GM23338 (cell line): Measurements from ENCODE around the gene MEGF6. TPM values are rescaled to one million over a fixed set of nuclear protein-coding genes. Genes with fewer than 3 reads are reported as not detected.

Experiments used
- ATAC-seq: fragments of 200-7000 bp; cut with Tn5 transposase; 3 replicates; pipeline ENCODE4 v1.9.1; 2020
- DNase-seq: peaks from one replicate; pipeline ENCODE4 v3.0.0-alpha.2; 2015; ENCODE audit warnings: low spot score
- H2AFZ ChIP-seq: fragments of 200-600 bp; sonication (generic); 2 replicates; pipeline ENCODE4 v1.8.0; 2016; ENCODE audit warnings: antibody characterized with exemption, mild to moderate bottlenecking, moderate library complexity
- H3F3A ChIP-seq: fragments of 200-600 bp; sonication (generic); replicated peaks from 2 replicates; pipeline ENCODE4 v1.8.0; 2017; ENCODE audit warnings: antibody characterized with exemption, mixed run types, low read depth
- H3K27ac ChIP-seq: fragments of 200-600 bp; sonication (generic); 2 replicates; pipeline ENCODE4 v1.6.1; 2016; ENCODE audit warnings: low read depth
- H3K27me3 ChIP-seq: fragments of 200-600 bp; sonication (generic); 2 replicates; pipeline ENCODE4 v1.8.0; 2016; ENCODE audit warnings: mild to moderate bottlenecking, mixed run types, moderate library complexity; ENCODE audit not compliant: insufficient read depth
- H3K36me3 ChIP-seq: fragments of 200-600 bp; sonication (generic); 2 replicates; pipeline ENCODE4 v1.8.0; 2016; ENCODE audit warnings: mild to moderate bottlenecking; ENCODE audit not compliant: insufficient read depth
- H3K4me1 ChIP-seq: fragments of 200-600 bp; sonication (generic); 2 replicates; pipeline ENCODE4 v1.8.0; 2016; ENCODE audit warnings: mild to moderate bottlenecking, moderate library complexity; ENCODE audit not compliant: insufficient read depth
- H3K4me2 ChIP-seq: fragments of 200-600 bp; sonication (generic); 2 replicates; pipeline ENCODE4 v1.7.1; 2017; ENCODE audit warnings: mixed run types
- H3K4me3 ChIP-seq: fragments of 200-600 bp; sonication (generic); 2 replicates; pipeline ENCODE4 v1.6.1; 2016; ENCODE audit warnings: mixed run types
- H3K79me2 ChIP-seq: fragments of 200-600 bp; sonication (generic); replicated peaks from 2 replicates; pipeline ENCODE4 v1.8.0; 2017; ENCODE audit warnings: mild to moderate bottlenecking; ENCODE audit not compliant: insufficient read depth
- H3K9me2 ChIP-seq: fragments of 200-600 bp; sonication (generic); 2 replicates; pipeline ENCODE4 v1.8.0; 2017; ENCODE audit not compliant: insufficient read depth
- H4K20me1 ChIP-seq: fragments of 200-600 bp; sonication (generic); replicated peaks from 2 replicates; pipeline ENCODE4 v1.8.0; 2017; ENCODE audit warnings: mild to moderate bottlenecking; ENCODE audit not compliant: insufficient read depth
- H3K27ac Mint-ChIP-seq: 2 replicates; pipeline ENCODE4 v1.8.0; 2020; ENCODE audit warnings: inconsistent platforms, mild to moderate bottlenecking, moderate library complexity, mixed read lengths
- H3K27me3 Mint-ChIP-seq: 3 replicates; pipeline ENCODE4 v1.8.0; 2022; ENCODE audit warnings: low read depth, mild to moderate bottlenecking, moderate library complexity, mixed read lengths, inconsistent platforms; ENCODE audit not compliant: insufficient read depth, poor library complexity
- H3K36me3 Mint-ChIP-seq: 3 replicates; pipeline ENCODE4 v1.8.0; 2021; ENCODE audit warnings: low read depth, mild to moderate bottlenecking, inconsistent platforms, moderate library complexity, mixed read lengths
- H3K4me1 Mint-ChIP-seq: 3 replicates; pipeline ENCODE4 v1.8.0; 2020; ENCODE audit warnings: mild to moderate bottlenecking, inconsistent platforms, mixed read lengths
- H3K4me3 Mint-ChIP-seq: 3 replicates; pipeline ENCODE4 v1.8.0; 2021; ENCODE audit warnings: moderate library complexity, mild to moderate bottlenecking, inconsistent platforms, mixed read lengths
- H3K9me3 Mint-ChIP-seq: 3 replicates; pipeline ENCODE4 v1.8.0; 2020; ENCODE audit warnings: moderate library complexity, mild to moderate bottlenecking, inconsistent platforms, mixed read lengths
- CREB1 ChIP-seq: fragments of 250-450 bp; sonication (Bioruptor Pico); IDR thresholded peaks from 2 replicates; pipeline ENCODE4 v1.5.0; 2020; ENCODE audit warnings: low read depth, mild to moderate bottlenecking, moderate library complexity
- EZH2 ChIP-seq: fragments of 200-600 bp; sonication (generic); IDR thresholded peaks from one replicate; pipeline ENCODE4 v1.8.0; 2017; ENCODE audit warnings: antibody characterized with exemption, mild to moderate bottlenecking, low read depth; ENCODE audit not compliant: unreplicated experiment
- EZH2phosphoT487 ChIP-seq: fragments of 200-600 bp; sonication (generic); IDR thresholded peaks from one replicate; pipeline ENCODE4 v1.8.1; 2018; ENCODE audit warnings: antibody characterized with exemption; ENCODE audit not compliant: unreplicated experiment
- JUNB ChIP-seq: IDR thresholded peaks from one replicate; pipeline ENCODE4 v1.6.1; 2016; ENCODE audit warnings: antibody characterized with exemption; ENCODE audit not compliant: unreplicated experiment
- POLR2AphosphoS5 ChIP-seq: IDR thresholded peaks from 2 replicates; pipeline ENCODE4 v1.6.1; 2016; ENCODE audit warnings: antibody characterized with exemption, low read depth
- STAT1 ChIP-seq: IDR thresholded peaks from one replicate; pipeline ENCODE4 v1.6.1; 2016; ENCODE audit warnings: antibody characterized with exemption; ENCODE audit not compliant: unreplicated experiment
- ZNF114 ChIP-seq: fragments of 250-450 bp; sonication (Bioruptor Pico); IDR thresholded peaks from 2 replicates; pipeline ENCODE4 v1.5.0; 2020; ENCODE audit warnings: mild to moderate bottlenecking, moderate library complexity
- ZNF331 ChIP-seq: fragments of 250-450 bp; sonication (Bioruptor Pico); IDR thresholded peaks from 2 replicates; pipeline ENCODE4 v1.5.0; 2020; ENCODE audit warnings: low read depth, mild to moderate bottlenecking, moderate library complexity
- polyA plus RNA-seq: library from polyadenylated mRNA; unstranded; fragments of >200 nt; fragmentation: Nextera tagmentation; extraction: Ambion mirVana; gene quantifications from 2 replicates; pipeline ENCODE4 v1.2.1, GENCODE V29; 2016
- total RNA-seq: library from RNA; depleted of rRNA; stranded (reverse); fragments of >200 nt; shearing (Covaris generic); gene quantifications from 2 replicates; pipeline ENCODE4 v1.2.3, GENCODE V29; 2014
- TF ChIP-seq, protein P1 (sequence below): fragments of 250-450 bp; sonication (Bioruptor Pico); IDR thresholded peaks from 2 replicates; pipeline ENCODE4 v1.5.0; 2020; ENCODE audit warnings: mild to moderate bottlenecking, moderate library complexity
- TF ChIP-seq, protein P2 (sequence below): IDR thresholded peaks from 2 replicates; pipeline ENCODE4 v1.6.1; 2016; ENCODE audit warnings: antibody characterized with exemption
- TF ChIP-seq, protein P3 (sequence below): IDR thresholded peaks from one replicate; pipeline ENCODE4 v1.6.1; 2018; ENCODE audit warnings: antibody characterized with exemption; ENCODE audit not compliant: unreplicated experiment

Gene MEGF6
- total and polyA plus RNA-seq, 2 experiments from 2014 or later: 4.0 to 21.4 TPM

DNA sequence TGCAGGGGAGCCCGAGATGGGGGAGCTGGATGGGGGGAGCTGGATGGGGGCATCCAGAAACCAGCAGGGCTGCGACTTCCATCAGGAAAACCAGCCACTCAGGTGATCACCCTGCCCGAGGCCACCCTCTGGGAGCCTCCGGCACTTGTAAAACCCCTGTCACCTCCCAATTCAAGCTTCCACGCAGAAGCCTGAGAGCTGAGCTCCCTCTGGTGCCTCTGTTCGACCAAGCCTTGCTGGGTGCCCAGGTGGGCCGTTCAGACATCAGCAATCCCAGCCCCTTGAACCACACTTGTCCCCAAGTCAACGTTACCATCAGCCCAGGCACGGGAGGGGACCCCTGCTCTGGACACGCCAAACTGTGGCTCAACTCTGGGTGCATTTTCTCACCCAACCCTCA is 59.6 kb downstream of the MEGF6 start (continued):
- TF ChIP-seq, protein P1, sequence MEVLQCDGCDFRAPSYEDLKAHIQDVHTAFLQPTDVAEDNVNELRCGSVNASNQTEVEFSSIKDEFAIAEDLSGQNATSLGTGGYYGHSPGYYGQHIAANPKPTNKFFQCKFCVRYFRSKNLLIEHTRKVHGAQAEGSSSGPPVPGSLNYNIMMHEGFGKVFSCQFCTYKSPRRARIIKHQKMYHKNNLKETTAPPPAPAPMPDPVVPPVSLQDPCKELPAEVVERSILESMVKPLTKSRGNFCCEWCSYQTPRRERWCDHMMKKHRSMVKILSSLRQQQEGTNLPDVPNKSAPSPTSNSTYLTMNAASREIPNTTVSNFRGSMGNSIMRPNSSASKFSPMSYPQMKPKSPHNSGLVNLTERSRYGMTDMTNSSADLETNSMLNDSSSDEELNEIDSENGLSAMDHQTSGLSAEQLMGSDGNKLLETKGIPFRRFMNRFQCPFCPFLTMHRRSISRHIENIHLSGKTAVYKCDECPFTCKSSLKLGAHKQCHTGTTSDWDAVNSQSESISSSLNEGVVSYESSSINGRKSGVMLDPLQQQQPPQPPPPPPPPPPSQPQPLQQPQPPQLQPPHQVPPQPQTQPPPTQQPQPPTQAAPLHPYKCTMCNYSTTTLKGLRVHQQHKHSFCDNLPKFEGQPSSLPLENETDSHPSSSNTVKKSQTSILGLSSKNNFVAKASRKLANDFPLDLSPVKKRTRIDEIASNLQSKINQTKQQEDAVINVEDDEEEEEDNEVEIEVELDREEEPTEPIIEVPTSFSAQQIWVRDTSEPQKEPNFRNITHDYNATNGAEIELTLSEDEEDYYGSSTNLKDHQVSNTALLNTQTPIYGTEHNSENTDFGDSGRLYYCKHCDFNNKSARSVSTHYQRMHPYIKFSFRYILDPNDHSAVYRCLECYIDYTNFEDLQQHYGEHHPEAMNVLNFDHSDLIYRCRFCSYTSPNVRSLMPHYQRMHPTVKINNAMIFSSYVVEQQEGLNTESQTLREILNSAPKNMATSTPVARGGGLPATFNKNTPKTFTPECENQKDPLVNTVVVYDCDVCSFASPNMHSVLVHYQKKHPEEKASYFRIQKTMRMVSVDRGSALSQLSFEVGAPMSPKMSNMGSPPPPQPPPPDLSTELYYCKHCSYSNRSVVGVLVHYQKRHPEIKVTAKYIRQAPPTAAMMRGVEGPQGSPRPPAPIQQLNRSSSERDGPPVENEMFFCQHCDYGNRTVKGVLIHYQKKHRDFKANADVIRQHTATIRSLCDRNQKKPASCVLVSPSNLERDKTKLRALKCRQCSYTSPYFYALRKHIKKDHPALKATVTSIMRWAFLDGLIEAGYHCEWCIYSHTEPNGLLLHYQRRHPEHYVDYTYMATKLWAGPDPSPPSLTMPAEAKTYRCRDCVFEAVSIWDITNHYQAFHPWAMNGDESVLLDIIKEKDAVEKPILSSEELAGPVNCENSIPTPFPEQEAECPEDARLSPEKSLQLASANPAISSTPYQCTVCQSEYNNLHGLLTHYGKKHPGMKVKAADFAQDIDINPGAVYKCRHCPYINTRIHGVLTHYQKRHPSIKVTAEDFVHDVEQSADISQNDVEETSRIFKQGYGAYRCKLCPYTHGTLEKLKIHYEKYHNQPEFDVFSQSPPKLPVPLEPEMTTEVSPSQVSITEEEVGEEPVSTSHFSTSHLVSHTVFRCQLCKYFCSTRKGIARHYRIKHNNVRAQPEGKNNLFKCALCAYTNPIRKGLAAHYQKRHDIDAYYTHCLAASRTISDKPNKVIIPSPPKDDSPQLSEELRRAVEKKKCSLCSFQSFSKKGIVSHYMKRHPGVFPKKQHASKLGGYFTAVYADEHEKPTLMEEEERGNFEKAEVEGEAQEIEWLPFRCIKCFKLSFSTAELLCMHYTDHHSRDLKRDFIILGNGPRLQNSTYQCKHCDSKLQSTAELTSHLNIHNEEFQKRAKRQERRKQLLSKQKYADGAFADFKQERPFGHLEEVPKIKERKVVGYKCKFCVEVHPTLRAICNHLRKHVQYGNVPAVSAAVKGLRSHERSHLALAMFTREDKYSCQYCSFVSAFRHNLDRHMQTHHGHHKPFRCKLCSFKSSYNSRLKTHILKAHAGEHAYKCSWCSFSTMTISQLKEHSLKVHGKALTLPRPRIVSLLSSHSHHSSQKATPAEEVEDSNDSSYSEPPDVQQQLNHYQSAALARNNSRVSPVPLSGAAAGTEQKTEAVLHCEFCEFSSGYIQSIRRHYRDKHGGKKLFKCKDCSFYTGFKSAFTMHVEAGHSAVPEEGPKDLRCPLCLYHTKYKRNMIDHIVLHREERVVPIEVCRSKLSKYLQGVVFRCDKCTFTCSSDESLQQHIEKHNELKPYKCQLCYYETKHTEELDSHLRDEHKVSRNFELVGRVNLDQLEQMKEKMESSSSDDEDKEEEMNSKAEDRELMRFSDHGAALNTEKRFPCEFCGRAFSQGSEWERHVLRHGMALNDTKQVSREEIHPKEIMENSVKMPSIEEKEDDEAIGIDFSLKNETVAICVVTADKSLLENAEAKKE: no peak
- TF ChIP-seq EZH2phosphoT487 (no peak), ZNF114 (CRISPR knock-in tag) (no peak), EZH2 (no peak), POLR2AphosphoS5 (no peak), ZNF331 (CRISPR knock-in tag) (no peak), CREB1 (CRISPR knock-in tag) (no peak), JUNB (no peak)
- TF ChIP-seq, protein P2, sequence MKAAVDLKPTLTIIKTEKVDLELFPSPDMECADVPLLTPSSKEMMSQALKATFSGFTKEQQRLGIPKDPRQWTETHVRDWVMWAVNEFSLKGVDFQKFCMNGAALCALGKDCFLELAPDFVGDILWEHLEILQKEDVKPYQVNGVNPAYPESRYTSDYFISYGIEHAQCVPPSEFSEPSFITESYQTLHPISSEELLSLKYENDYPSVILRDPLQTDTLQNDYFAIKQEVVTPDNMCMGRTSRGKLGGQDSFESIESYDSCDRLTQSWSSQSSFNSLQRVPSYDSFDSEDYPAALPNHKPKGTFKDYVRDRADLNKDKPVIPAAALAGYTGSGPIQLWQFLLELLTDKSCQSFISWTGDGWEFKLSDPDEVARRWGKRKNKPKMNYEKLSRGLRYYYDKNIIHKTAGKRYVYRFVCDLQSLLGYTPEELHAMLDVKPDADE: no peak

DNA sequence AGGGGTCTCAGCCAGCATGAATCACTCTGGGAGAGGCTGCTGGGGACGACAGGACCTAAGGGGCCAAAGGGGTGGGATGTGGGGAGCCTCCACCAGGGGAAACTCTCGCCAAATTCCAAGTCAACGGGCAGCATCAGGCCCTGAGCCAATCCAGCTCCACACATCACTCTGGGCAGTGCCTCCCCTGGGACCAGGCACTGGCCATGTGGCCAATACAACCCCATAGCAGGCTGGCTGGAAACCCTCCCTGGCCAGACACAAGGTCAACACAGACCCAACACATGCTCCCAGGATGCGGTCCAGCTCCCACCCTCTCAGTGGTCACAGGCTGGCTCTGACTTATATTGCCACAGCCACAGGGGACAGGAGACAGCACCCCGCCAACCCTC is 60.0 kb downstream of the MEGF6 start:
- no peaks in the 10 kb centered on the region for H3K27me3 Mint-ChIP-seq
- ATAC-seq: no peak
- TF ChIP-seq EZH2phosphoT487 (no peak), ZNF331 (CRISPR knock-in tag) (no peak), STAT1 (no peak)
- TF ChIP-seq, protein P2: no peak
- TF ChIP-seq, protein P3, sequence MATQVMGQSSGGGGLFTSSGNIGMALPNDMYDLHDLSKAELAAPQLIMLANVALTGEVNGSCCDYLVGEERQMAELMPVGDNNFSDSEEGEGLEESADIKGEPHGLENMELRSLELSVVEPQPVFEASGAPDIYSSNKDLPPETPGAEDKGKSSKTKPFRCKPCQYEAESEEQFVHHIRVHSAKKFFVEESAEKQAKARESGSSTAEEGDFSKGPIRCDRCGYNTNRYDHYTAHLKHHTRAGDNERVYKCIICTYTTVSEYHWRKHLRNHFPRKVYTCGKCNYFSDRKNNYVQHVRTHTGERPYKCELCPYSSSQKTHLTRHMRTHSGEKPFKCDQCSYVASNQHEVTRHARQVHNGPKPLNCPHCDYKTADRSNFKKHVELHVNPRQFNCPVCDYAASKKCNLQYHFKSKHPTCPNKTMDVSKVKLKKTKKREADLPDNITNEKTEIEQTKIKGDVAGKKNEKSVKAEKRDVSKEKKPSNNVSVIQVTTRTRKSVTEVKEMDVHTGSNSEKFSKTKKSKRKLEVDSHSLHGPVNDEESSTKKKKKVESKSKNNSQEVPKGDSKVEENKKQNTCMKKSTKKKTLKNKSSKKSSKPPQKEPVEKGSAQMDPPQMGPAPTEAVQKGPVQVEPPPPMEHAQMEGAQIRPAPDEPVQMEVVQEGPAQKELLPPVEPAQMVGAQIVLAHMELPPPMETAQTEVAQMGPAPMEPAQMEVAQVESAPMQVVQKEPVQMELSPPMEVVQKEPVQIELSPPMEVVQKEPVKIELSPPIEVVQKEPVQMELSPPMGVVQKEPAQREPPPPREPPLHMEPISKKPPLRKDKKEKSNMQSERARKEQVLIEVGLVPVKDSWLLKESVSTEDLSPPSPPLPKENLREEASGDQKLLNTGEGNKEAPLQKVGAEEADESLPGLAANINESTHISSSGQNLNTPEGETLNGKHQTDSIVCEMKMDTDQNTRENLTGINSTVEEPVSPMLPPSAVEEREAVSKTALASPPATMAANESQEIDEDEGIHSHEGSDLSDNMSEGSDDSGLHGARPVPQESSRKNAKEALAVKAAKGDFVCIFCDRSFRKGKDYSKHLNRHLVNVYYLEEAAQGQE: no peak

More for the DNA sequence above, 60.0 kb downstream of the MEGF6 start:
- no peak overlapping the region for H3K4me3 ChIP-seq
- no peak overlapping the region for H2AFZ ChIP-seq
- H3K9me3 Mint-ChIP-seq: no peaks in the 10 kb centered on the region
- H3K4me2 ChIP-seq: no peak overlapping the region
- H3K36me3 ChIP-seq: no peaks in the 10 kb centered on the region
- no peak for DNase-seq
- no peak overlapping the region for H3K27ac Mint-ChIP-seq
- no peaks in the 10 kb centered on the region for H3K4me1 ChIP-seq
- H3K36me3 Mint-ChIP-seq: no peaks in the 10 kb centered on the region
- H3K4me1 Mint-ChIP-seq: peaks cover 5% of the 10 kb centered on the region; the same call in 1 of the 3 replicates
- no peaks in the 10 kb centered on the region for H3K27me3 ChIP-seq
- no peaks in the 10 kb centered on the region for H3K79me2 ChIP-seq
- H3K27ac ChIP-seq: no peak overlapping the region
- no peaks in the 10 kb centered on the region for H3F3A ChIP-seq
- H3K9me2 ChIP-seq: no peaks in the 10 kb centered on the region
- H4K20me1 ChIP-seq: no peaks in the 10 kb centered on the region
- H3K4me3 Mint-ChIP-seq: no peak overlapping the region
